Gastroesophageal sphincter (tissue), 3 donors: ENCODE results near the gene NR1H2.

Experiments used
- EP300 ChIP-seq: sonication (generic); formaldehyde crosslinking; IDR thresholded peaks from one replicate; pipeline ENCODE4 v1.6.1; 2017; ENCODE audit warnings: antibody characterized with exemption, mild to moderate bottlenecking
- POLR2A ChIP-seq, 2 donors: fragments of 450-650 bp; IDR thresholded peaks; one replicate each; pipeline ENCODE4 v1.6.1; 2017; ENCODE audit warnings: antibody characterized with exemption in 2 of 2, mild to moderate bottlenecking in 2 of 2, moderate library complexity in 1 of 2
- POLR2AphosphoS5 ChIP-seq: sonication (generic); formaldehyde crosslinking; IDR thresholded peaks from one replicate; pipeline ENCODE4 v1.6.1; 2017; ENCODE audit warnings: antibody characterized with exemption
- TF ChIP-seq, protein P1 (sequence below), 4 experiments: fragments of 200-600 bp in 2 of 4; fragments of 450-650 bp in 2 of 4; sonication (generic) in 1 of 4; IDR thresholded peaks; one replicate each; pipeline ENCODE4 v1.5.1; 2017 to 2019; ENCODE audit warnings: antibody characterized with exemption in 4 of 4, mild to moderate bottlenecking in 2 of 4, moderate library complexity in 2 of 4

DNA sequence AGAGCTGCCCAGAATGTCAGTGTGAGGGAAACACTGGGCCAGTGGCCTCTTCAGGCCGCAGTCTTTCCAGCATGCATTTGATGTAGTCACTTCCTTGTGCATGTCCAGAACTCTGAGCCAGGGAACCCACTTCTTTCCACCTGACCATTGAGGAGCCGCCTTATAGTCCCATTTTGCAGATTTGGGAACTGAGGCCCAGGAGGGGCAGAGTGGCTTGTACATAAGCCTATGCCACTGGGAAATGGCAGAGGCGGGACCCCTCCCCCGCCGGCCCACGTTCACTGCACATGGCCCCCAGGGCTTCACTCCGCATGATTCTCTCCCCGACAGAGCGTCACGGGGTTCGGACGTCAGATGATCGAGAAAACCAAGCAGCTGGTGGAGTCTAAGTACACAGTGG is 36.8 kb downstream of the NR1H2 start:
- TF ChIP-seq, protein P1, sequence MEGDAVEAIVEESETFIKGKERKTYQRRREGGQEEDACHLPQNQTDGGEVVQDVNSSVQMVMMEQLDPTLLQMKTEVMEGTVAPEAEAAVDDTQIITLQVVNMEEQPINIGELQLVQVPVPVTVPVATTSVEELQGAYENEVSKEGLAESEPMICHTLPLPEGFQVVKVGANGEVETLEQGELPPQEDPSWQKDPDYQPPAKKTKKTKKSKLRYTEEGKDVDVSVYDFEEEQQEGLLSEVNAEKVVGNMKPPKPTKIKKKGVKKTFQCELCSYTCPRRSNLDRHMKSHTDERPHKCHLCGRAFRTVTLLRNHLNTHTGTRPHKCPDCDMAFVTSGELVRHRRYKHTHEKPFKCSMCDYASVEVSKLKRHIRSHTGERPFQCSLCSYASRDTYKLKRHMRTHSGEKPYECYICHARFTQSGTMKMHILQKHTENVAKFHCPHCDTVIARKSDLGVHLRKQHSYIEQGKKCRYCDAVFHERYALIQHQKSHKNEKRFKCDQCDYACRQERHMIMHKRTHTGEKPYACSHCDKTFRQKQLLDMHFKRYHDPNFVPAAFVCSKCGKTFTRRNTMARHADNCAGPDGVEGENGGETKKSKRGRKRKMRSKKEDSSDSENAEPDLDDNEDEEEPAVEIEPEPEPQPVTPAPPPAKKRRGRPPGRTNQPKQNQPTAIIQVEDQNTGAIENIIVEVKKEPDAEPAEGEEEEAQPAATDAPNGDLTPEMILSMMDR (IDR thresholded peaks at IDR 0.05) = no peak
- TF ChIP-seq POLR2AphosphoS5 (no peak), POLR2A (IDR thresholded peaks at IDR 0.05) (no peak), EP300 (no peak)
